MCF 10A (cell line): Measurements from ENCODE around the gene NOM1. TPM values are rescaled to one million over a fixed set of nuclear protein-coding genes. Genes with fewer than 3 reads are reported as not detected.
"Not testable (repeated sequence)": the region's sequence is repeated elsewhere in the genome, so short reads cannot be mapped to it uniquely, and the experiment has no call there.

Experiments
- Bru-seq: library from RNA; stranded (reverse); fragments of 400-500 nt; gene quantifications from one replicate; lab custom pipeline; 2021; lab: Mats Ljungman, UMichigan
- BruChase-seq, 2 experiments: library from RNA; stranded (reverse); fragments of 400-500 nt; gene quantifications; one replicate each; lab custom pipeline; 2021; lab: Mats Ljungman, UMichigan
- BruUV-seq: library from RNA; stranded (reverse); fragments of 400-500 nt; replicated peaks from 2 replicates; lab custom pipeline; 2021; lab: Mats Ljungman, UMichigan
- CTCF ChIA-PET: fragments of 300-600 bp; sonication (Branson Sonifier 250); formaldehyde crosslinking; extraction: SDS; loops from one replicate; lab custom pipeline; 2021; ENCODE audit warnings: antibody characterized with exemption, inconsistent platforms; lab: Yijun Ruan, JAX
- POLR2A ChIA-PET: fragments of 300-600, 350-650 bp; sonication (Branson Sonifier 250); formaldehyde crosslinking; extraction: SDS; loops from one replicate; lab custom pipeline; 2020; ENCODE audit warnings: antibody characterized with exemption, inconsistent platforms; lab: Yijun Ruan, JAX
- DNase-seq: peaks from one replicate; pipeline ENCODE4 v3.0.0-alpha.2; 2018; ENCODE audit not compliant: unreplicated experiment
- H3K27ac Mint-ChIP-seq: one replicate; pipeline ENCODE4 v1.8.0; 2022; ENCODE audit warnings: mild to moderate bottlenecking, low read depth, mixed read lengths; ENCODE audit not compliant: unreplicated experiment
- H3K27me3 Mint-ChIP-seq: one replicate; pipeline ENCODE4 v1.8.0; 2022; ENCODE audit warnings: mixed read lengths; ENCODE audit not compliant: insufficient read depth, unreplicated experiment
- H3K36me3 Mint-ChIP-seq: one replicate; pipeline ENCODE4 v1.8.0; 2022; ENCODE audit warnings: mild to moderate bottlenecking, moderate library complexity, mixed read lengths; ENCODE audit not compliant: insufficient read depth, unreplicated experiment
- H3K4me1 Mint-ChIP-seq: one replicate; pipeline ENCODE4 v1.8.0; 2022; ENCODE audit warnings: mixed read lengths; ENCODE audit not compliant: insufficient read depth, unreplicated experiment
- H3K4me3 Mint-ChIP-seq: one replicate; pipeline ENCODE4 v1.8.0; 2022; ENCODE audit warnings: mild to moderate bottlenecking, moderate library complexity, mixed read lengths; ENCODE audit not compliant: unreplicated experiment
- H3K9me3 Mint-ChIP-seq: one replicate; pipeline ENCODE4 v1.8.0; 2022; ENCODE audit warnings: mixed read lengths; ENCODE audit not compliant: unreplicated experiment
- CTCF ChIP-seq: fragments of 200-600 bp; IDR thresholded peaks from one replicate; pipeline ENCODE4 v1.8.0; 2022; ENCODE audit warnings: antibody characterized with exemption, mild to moderate bottlenecking; ENCODE audit not compliant: unreplicated experiment
- intact Hi-C: fragments of 100-400 bp; cut with micrococcal nuclease; formaldehyde crosslinking; loops from 2 replicates; pipeline ENCODE4 v1.14.1; 2022
- long read RNA-seq: library from polyadenylated mRNA; stranded (forward); transcript quantifications from one replicate; pipeline ENCODE4 v2.0.0, GENCODE V29; 2022
- total RNA-seq: library from RNA; stranded (reverse); gene quantifications from 2 replicates; pipeline ENCODE4 v1.2.3, GENCODE V29; 2022

Gene NOM1
- 25.9 and 34.1 TPM in 2 replicates for total RNA-seq
- Bru-seq, nascent RNA, result percentile 81 among the genes with signal in this experiment
- percentile 85 among the genes with signal in this experiment for BruChase-seq, experiment 1, labeled RNA remaining after a 6-hour chase
- BruChase-seq, experiment 2, labeled RNA remaining after a 2-hour chase, result percentile 85 among the genes with signal in this experiment
- long read RNA-seq, full-length matches to known transcripts, result 17 of 25 reads
- long read RNA-seq, partial matches to known transcripts, result 3 of 25 reads
- long read RNA-seq, other reads (novel, unspliced or antisense), result 5 of 25 reads

- Mint-ChIP-seq H3K4me3 (peak within 1 kb of the TSS; percentile 90), H3K4me1 (peaks cover 11% of the 10 kb centered on the region), H3K27me3 (no peaks in the 10 kb centered on the region), H3K9me3 (no peaks in the 10 kb centered on the region), H3K36me3 (peaks cover 38% of the 10 kb centered on the region), H3K27ac (peak within 1 kb of the TSS; percentile 65)
- POLR2A ChIA-PET, result interaction anchor here (0.7 to 4.4 kb wide), 18 partner anchors 19 to 390 kb away, joined by 3 to 45 read pairs (median 5); partner anchors contain the start of genes DNAJB6, LMBR1 and MNX1
- BruUV-seq, result no TSS peak
- intact Hi-C loops, result loop anchor here (2.0 to 5.0 kb wide), 3 partner anchors 57 to 1152 kb away; partner anchors contain the start of gene LMBR1
- peak; percentile 90 for TF ChIP-seq CTCF
- CTCF ChIA-PET, result interaction anchor here (0.6 to 2.7 kb wide), 20 partner anchors 10 to 1713 kb away, joined by 3 to 10 read pairs (median 5); partner anchors contain the start of gene LMBR1
- peak; percentile 86 for DNase-seq
These were observed at the start of gene NOM1 for GRCh38 chr7:156949541-156950380. Gene NOM1, plus strand, starts transcription at chr7:156949712. Its CDS starts 26 bp downstream, at chr7:156949738.

GRCh38 chr7:156900093-156900492 is 49.4 kb upstream of the NOM1 start:
- peak overlapping the region; percentile 46 for H3K27ac Mint-ChIP-seq
- DNase-seq, result peak; percentile 39
- H3K36me3 Mint-ChIP-seq, H3K9me3 Mint-ChIP-seq, H3K27me3 Mint-ChIP-seq, BruUV-seq, intact Hi-C loops, H3K4me3 Mint-ChIP-seq: not testable (repeated sequence)
- peaks cover 37% of the 10 kb centered on the region for H3K4me1 Mint-ChIP-seq
- POLR2A ChIA-PET, result interaction anchor here (2.1 kb wide), 1 partner anchor 50 kb away, joined by 9 read pairs; the partner anchor contains the start of gene NOM1
- CTCF ChIA-PET, result interaction anchor here (0.6 to 2.1 kb wide), 3 partner anchors 28 to 229 kb away, joined by 3 to 9 read pairs (median 4); partner anchors contain the start of gene NOM1

GRCh38 chr7:156903232-156903909 is 46.1 kb upstream of the NOM1 start:
- ChIA-PET POLR2A (interaction anchor here (0.6 to 6.0 kb wide), 5 partner anchors 10 to 491 kb away, joined by 3 to 41 read pairs (median 5); partner anchors contain the start of gene LMBR1), CTCF (interaction anchor here (4.8 kb wide), 1 partner anchor 10 kb away, joined by 22 read pairs; the partner anchor contains the start of gene LMBR1)
- peak overlapping the region; percentile 60 for H3K4me3 Mint-ChIP-seq
- no peaks in the 10 kb centered on the region for H3K9me3 Mint-ChIP-seq
- H3K27ac Mint-ChIP-seq, result peak overlapping the region; percentile 91
- intact Hi-C loops, result no loop called here
- DNase-seq, result peak; percentile 98
- H3K36me3 Mint-ChIP-seq, result no peaks in the 10 kb centered on the region
- TF ChIP-seq CTCF, result no peak
- H3K27me3 Mint-ChIP-seq, result no peaks in the 10 kb centered on the region
- H3K4me1 Mint-ChIP-seq, result peaks cover 35% of the 10 kb centered on the region
- BruUV-seq, result TSS peak; percentile 31

GRCh38 chr7:156906200-156906649 is 43.3 kb upstream of the NOM1 start:
- H3K27ac Mint-ChIP-seq, result peak overlapping the region; percentile 91
- POLR2A ChIA-PET, result interaction anchor here (1.2 to 6.0 kb wide), 4 partner anchors 10 to 44 kb away, joined by 3 to 41 read pairs (median 10); partner anchors contain the start of genes LMBR1 and NOM1
- peak; percentile 58 for DNase-seq

More at GRCh38 chr7:156906200-156906649, 43.3 kb upstream of the NOM1 start:
- Mint-ChIP-seq H3K9me3 (no peaks in the 10 kb centered on the region), H3K36me3 (no peaks in the 10 kb centered on the region), H3K4me1 (peaks cover 28% of the 10 kb centered on the region), H3K27me3 (no peaks in the 10 kb centered on the region), H3K4me3 (no peak overlapping the region)
- no peak for TF ChIP-seq CTCF
- CTCF ChIA-PET, result interaction anchor here (4.8 kb wide), 1 partner anchor 13 kb away, joined by 22 read pairs; the partner anchor contains the start of gene LMBR1
- no TSS peak for BruUV-seq
- intact Hi-C loops, result no loop called here
